Activated T-helper 1 cell treated with Interleukin-2 at 50 U/mL for 16 hours (primary cell): ENCODE measurements around the gene SLC6A6.

ENCODE experiments used
- DNase-seq: peaks from one replicate; pipeline ENCODE4 v3.0.0-alpha.2; 2020; ENCODE audit warnings: low read depth

SLC6A6 gene

DNA sequence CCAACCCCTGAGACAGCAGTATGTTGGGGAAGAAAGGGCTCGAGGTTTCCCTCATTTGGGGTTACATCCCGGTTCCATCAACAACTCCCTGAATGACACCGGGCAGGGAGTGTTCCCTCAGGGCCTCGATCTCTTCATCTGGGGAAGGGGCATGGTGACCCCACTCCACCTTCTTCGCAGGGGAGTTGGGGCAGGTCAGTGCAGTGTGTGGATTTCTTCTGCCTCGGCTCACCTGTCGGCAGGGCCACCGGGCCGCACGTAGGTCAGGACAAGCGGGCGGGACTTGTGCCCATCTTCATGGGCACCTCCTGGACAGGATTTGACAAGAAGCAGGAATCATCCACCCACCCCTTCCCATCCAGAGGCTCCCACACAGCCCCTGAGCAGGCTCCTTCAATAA lies 120.4 kb downstream of the SLC6A6 start:
- DNase-seq = no peak

DNA sequence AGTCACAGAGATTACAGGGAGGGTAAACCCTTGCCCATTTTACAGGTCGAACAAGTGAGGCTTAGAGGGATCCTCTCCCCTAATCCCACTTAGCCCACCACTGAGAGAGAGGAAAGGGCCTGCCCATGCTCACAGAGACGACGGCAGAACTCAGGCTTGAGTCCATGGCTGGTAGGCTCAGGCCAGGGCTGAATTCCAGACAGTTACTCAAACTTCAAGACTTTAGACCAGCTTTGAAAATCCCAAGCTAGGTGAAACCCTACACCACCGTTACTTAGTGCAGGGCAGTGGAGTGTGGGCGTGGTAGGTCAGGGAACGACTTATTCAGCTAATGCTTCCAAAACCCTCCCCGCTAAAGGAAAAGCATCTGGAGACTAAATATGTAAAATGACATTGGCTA lies 121.4 kb downstream of the SLC6A6 start:
- no peak for DNase-seq

GRCh38 chr3:14524311-14524711 lies 121.9 kb downstream of the SLC6A6 start:
- no peak for DNase-seq

GRCh38 chr3:14524920-14525660 lies 122.7 kb downstream of the SLC6A6 start:
- no peak for DNase-seq

GRCh38 chr3:14525685-14526631 lies 123.6 kb downstream of the SLC6A6 start:
- DNase-seq = no peak

GRCh38 chr3:14528081-14528480 lies 125.7 kb downstream of the SLC6A6 start:
- no peak for DNase-seq

DNA sequence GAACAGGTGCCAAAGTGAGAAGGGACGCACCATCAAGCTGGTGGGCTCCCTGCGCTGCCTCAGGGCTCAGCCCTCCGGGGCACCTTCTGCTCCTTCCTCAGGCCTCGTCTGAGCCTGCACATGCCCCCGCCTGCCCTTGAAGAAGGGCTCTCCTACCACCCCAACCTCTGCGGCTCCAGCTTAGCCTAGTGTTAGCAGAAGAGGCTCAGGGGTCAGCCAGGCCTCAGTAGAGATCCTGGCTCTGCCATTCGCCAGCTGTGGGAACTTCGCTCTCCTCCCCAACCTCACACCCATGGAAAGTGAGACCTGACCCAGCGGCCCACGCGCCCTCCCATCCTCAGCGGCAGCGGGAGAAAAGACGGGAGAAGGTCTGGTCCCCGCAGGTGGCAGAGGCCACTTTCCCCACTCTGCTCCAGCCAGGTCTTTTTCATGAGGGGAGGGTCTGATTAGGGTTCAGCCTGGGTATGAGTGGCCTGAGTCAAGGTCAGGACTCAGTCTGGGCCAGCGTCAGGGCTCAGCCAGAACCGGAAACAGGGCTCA lies 129.5 kb downstream of the SLC6A6 start:
- no peak for DNase-seq

DNA sequence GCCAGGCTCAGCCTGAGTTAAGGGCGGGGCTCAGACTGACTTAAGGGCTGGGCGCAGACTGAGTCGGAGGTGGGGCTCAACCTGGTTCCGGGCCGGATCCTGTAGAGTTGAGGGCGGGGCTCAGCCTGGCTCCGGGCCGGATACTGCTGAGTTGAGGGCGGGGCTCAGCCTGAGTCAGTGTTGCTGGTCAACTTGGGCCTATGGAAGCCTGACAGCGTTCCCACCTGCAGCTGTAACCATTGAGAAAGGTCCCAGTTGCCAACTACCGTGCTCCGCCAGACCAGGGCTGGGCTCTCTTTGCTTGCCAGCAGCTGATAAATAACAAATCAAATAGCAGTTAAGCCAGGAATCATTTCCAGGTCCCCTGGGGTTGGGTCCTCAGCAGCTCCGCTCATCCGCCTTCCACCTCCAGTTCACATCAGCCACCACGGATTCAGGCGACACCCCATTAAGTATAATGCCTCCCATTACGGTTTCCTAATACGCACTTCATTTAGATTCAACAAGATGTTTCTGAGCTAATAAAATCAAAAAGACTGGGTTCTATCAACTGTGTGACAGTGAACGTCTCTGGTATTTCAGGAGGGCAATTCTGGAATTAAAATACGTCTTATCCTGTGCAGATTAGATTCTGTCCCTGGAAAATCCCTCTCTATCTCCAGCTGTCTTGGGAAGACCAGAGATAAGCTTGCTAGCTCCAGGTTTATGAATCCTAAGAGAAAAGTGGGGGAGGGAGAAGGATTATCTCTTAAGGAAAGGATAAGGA lies 130.5 kb downstream of the SLC6A6 start:
- DNase-seq = no peak

- DNase-seq = no peak
These were observed 131.1 kb downstream of the SLC6A6 start for GRCh38 chr3:14533457-14533958.

DNA sequence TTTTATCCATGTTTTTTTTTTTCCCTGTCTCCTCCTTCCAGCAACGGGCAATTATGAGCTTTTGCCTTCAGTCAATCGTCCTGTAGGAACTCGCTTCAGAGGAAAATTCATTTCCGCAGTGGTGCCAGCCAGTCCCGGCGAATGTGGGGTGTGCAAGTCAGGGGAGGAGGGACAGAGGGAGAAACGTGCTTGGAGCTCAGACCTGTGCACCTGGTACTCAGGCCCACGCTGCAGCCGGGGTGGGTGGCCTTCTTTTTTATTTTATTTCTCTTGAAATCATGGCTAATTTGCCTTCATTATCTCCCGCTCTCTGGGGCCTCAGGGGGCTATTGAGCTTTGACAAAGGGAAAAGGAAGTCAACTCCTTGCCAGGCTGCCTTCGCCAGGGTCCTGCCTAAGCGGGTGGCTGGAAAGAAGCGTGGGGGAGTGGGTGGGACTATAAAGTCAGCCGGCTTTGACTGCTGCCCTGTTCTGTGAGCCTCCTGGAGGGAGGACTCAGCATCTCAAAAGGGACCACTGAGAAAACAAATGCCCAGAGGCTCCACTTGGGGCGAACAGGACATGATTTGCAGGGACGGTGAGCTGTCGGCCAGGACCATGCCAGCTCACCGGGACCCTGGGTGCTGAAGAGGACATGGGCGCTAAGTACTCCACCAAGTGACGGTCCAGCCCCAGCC lies 132.2 kb downstream of the SLC6A6 start:
- DNase-seq = no peak

GRCh38 chr3:14535616-14536015 lies 133.2 kb downstream of the SLC6A6 start:
- no peak for DNase-seq

DNA sequence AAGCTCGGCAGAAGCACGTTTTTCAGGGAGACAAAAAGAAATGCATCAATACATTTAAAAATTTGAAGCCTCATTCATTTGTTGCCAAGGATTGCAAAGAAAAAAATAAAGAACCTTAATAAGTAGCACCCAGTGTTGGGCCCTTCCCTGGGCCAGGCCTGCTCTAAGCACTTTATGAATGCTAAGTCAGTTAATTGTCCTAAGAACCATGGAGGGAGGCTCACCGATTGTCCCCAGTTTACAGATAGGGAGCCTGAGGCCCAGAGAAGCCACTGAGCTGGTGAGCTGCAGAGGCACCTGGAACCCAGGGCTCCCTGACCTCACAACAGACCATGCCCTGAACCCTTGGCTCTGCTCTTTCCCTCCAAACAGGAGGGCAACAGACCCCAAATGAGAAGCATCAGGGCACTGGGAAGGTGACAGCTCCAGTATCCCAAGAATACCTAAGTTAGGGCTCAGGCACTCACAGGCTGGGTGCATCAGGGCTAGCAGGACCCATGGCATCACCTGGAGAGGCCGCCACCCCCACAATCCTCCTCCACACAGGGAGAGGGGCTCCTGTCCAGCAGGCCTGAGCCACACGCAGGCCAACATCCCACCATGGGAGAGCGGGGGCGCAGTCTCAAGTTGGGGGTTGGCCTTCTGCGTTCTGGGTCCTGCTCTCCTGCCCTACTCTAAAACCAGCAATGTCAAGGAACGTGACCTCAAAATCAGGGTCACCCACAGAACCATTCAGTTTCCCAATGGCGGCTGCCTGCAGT lies 133.8 kb downstream of the SLC6A6 start:
- DNase-seq = no peak

DNA sequence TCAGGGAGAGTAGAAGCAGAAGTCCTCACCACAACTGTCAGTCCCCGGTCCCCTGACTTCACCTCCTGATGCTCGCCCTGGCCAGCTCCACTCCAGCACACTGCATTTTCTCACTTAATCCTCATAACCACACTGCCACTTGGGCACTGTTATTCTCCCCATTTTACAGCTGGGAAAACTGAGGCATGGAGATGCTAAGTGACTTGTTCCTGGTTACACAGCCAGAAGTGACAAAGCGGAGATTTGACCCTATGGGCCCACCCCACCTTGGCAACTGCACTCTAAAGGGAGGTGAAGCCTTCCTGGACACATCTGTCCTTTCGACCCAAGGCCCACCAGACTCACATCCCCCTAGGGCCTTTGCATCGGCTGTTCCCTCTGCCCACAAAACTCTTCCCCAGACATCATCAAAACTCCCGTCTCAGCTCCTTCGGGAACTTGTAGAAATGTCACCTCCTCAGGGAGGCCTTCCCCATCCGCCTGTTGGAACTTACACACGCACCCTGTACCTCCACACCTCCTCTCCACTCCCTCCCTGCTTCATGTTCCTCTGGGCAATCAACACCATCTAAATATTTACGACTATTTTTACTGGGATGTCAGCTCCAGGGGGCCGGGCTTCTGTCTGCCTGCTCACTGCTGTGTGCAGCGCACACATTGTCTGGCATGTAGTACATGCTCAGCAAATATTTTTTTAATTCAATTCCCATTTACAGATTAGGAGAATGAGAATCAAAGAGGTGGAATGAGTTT lies 134.6 kb downstream of the SLC6A6 start:
- no peak for DNase-seq

GRCh38 chr3:14537590-14538450 lies 135.4 kb downstream of the SLC6A6 start:
- DNase-seq = no peak

GRCh38 chr3:14538451-14539088 lies 136.2 kb downstream of the SLC6A6 start:
- no peak for DNase-seq
